Brain microvascular endothelial cell (primary cell): ENCODE results near the gene POLG2.
"Not testable (repeated sequence)": the region's sequence is repeated elsewhere in the genome, so short reads cannot be mapped to it uniquely, and the experiment has no call there.

ENCODE experiments used
- DNase-seq: peaks from one replicate; pipeline ENCODE4 v3.0.0-alpha.2; 2020
- H3K27ac ChIP-seq: fragments of 250-450 bp; sonication (Bioruptor Pico); 2 replicates; pipeline ENCODE4 v1.5.1; 2020; ENCODE audit warnings: mild to moderate bottlenecking, moderate library complexity
- H3K27me3 ChIP-seq: fragments of 250-450 bp; sonication (Bioruptor Pico); replicated peaks from 2 replicates; pipeline ENCODE4 v1.5.1; 2020; ENCODE audit warnings: mild to moderate bottlenecking
- H3K36me3 ChIP-seq: fragments of 250-450 bp; sonication (Bioruptor Pico); replicated peaks from 2 replicates; pipeline ENCODE4 v1.5.1; 2020; ENCODE audit warnings: mild to moderate bottlenecking
- H3K4me3 ChIP-seq: 2 replicates; pipeline ENCODE4 v1.5.1; 2011; ENCODE audit warnings: low read depth, mild to moderate bottlenecking, control low read depth, low read length, moderate library complexity
- CTCF ChIP-seq: IDR thresholded peaks from 2 replicates; pipeline ENCODE4 v1.5.1; 2011; ENCODE audit warnings: low read depth, mild to moderate bottlenecking, moderate library complexity, low read length, control low read depth, inconsistent platforms; ENCODE audit errors: missing control alignments
- in situ Hi-C: cut with HindIII; loops from 2 replicates; pipeline ENCODE4 v1.10.0; 2017; ENCODE audit warnings: low sequenced_read_pairs, low pct_ligation_motif_present

POLG2 gene

GRCh38 chr17:64477849-64478248, 19.0 kb downstream of the POLG2 start:
- no peak for DNase-seq
- H3K27ac ChIP-seq = no peak overlapping the region
- no peaks in the 10 kb centered on the region for H3K27me3 ChIP-seq
- in situ Hi-C loops = no loop called here
- TF ChIP-seq CTCF = no peak
- H3K4me3 ChIP-seq = no peak overlapping the region
- no peaks in the 10 kb centered on the region for H3K36me3 ChIP-seq

GRCh38 chr17:64472564-64472963, 24.3 kb downstream of the POLG2 start:
- in situ Hi-C loops = no loop called here
- Histone ChIP-seq H3K4me3 (no peak overlapping the region), H3K27me3 (no peaks in the 10 kb centered on the region), H3K36me3 (no peaks in the 10 kb centered on the region), H3K27ac (no peak overlapping the region)
- DNase-seq = no peak
- no peak for TF ChIP-seq CTCF

GRCh38 chr17:64471440-64471839, 25.4 kb downstream of the POLG2 start:
- Histone ChIP-seq H3K27me3 (no peaks in the 10 kb centered on the region), H3K4me3 (no peak overlapping the region), H3K27ac (no peak overlapping the region), H3K36me3 (no peaks in the 10 kb centered on the region)
- DNase-seq = no peak
- in situ Hi-C loops = no loop called here
- TF ChIP-seq CTCF = no peak

- no peaks in the 10 kb centered on the region for H3K36me3 ChIP-seq
- in situ Hi-C loops = no loop called here
- no peak overlapping the region for H3K4me3 ChIP-seq
- DNase-seq = no peak
- no peaks in the 10 kb centered on the region for H3K27me3 ChIP-seq
- no peak overlapping the region for H3K27ac ChIP-seq
- TF ChIP-seq CTCF = no peak
Observed at GRCh38 chr17:64470625-64471024, 26.2 kb downstream of the POLG2 start.

- H3K27me3 ChIP-seq, H3K27ac ChIP-seq, H3K4me3 ChIP-seq, DNase-seq, H3K36me3 ChIP-seq, in situ Hi-C loops: not testable (repeated sequence)
Observed at GRCh38 chr17:64466834-64467233, 30.0 kb downstream of the POLG2 start.

- H3K4me3 ChIP-seq = no peak overlapping the region
- no peaks in the 10 kb centered on the region for H3K27me3 ChIP-seq
- no peak for DNase-seq
- no peak overlapping the region for H3K27ac ChIP-seq
- in situ Hi-C loops = no loop called here
- H3K36me3 ChIP-seq = no peaks in the 10 kb centered on the region
- no peak for TF ChIP-seq CTCF
Observed at GRCh38 chr17:64466019-64466735, 30.7 kb downstream of the POLG2 start.
